Breast epithelium (tissue), 4 donors: ENCODE data around the gene SPATA24. TPM values are rescaled to one million over a fixed set of nuclear protein-coding genes. Genes with fewer than 3 reads are reported as not detected.

Experiments used
- DNase-seq, 2 donors: peaks; one replicate each; pipeline ENCODE4 v3.0.0-alpha.2; 2019; ENCODE audit warnings: low spot score in 2 of 2
- H3K27ac ChIP-seq, 2 donors: fragments of 200-600 bp; sonication (generic) in 1 of 2; one replicate each; pipeline ENCODE4 v1.5.1; 2016 to 2019; ENCODE audit warnings: mild to moderate bottlenecking in 1 of 2
- H3K27me3 ChIP-seq, 2 donors: fragments of 200-600 bp; sonication (generic) in 1 of 2; one replicate each; pipeline versions ENCODE4 v1.5.1 to v1.6.0; 2017 to 2019; ENCODE audit warnings: control low read depth in 1 of 2, mild to moderate bottlenecking in 1 of 2
- H3K36me3 ChIP-seq: fragments of 200-600 bp; one replicate; pipeline ENCODE4 v1.5.1; 2019
- H3K4me1 ChIP-seq, 2 donors: fragments of 200-600 bp; sonication (generic); one replicate each; pipeline ENCODE4 v1.5.1; 2016 to 2019; ENCODE audit warnings: control low read depth in 1 of 2
- H3K4me3 ChIP-seq, 3 donors: fragments of 200-600 bp; sonication (generic); 1 replicate in 2 of 3; 2 replicates in 1 of 3; pipeline ENCODE4 v1.5.1; 2016 to 2019; ENCODE audit warnings: mild to moderate bottlenecking in 3 of 3, moderate library complexity in 2 of 3
- H3K9me3 ChIP-seq, 2 donors: fragments of 200-600 bp; sonication (generic) in 1 of 2; one replicate each; pipeline ENCODE4 v1.5.1; 2016 to 2019; ENCODE audit warnings: control low read depth in 1 of 2
- CTCF ChIP-seq, 3 donors: fragments of 450-650 bp; IDR thresholded peaks; one replicate each; pipeline ENCODE4 v1.5.1; 2016 to 2017; ENCODE audit warnings: antibody characterized with exemption in 3 of 3, mild to moderate bottlenecking in 3 of 3, moderate library complexity in 3 of 3
- POLR2A ChIP-seq: fragments of 450-650 bp; IDR thresholded peaks from one replicate; pipeline ENCODE4 v1.6.1; 2016; ENCODE audit warnings: antibody characterized with exemption, mild to moderate bottlenecking, moderate library complexity
- POLR2AphosphoS5 ChIP-seq, 3 donors: sonication (generic); formaldehyde crosslinking; IDR thresholded peaks; one replicate each; pipeline ENCODE4 v1.6.1; 2017; ENCODE audit warnings: antibody characterized with exemption in 3 of 3
- intact Hi-C: fragments of 100-400 bp; cut with DNase I; formaldehyde crosslinking; loops from one replicate; pipeline ENCODE4 v1.15.1; 2023; ENCODE audit warnings: low total_unique reads
- total RNA-seq, 3 donors: library from RNA; depleted of rRNA; stranded (reverse); fragments of >200 nt; gene quantifications; one replicate each; pipeline ENCODE4 v1.1.0, GENCODE V29; 2016

Gene SPATA24
- total RNA-seq, 3 donors from 2014 or later, result 0.98 to 2.4 (median 2.2) TPM

- intact Hi-C loops, result loop anchor here (10.0 kb wide), 1 partner anchor 98 kb away; the partner anchor contains the start of gene MATR3
- H3K36me3 ChIP-seq, result no peaks in the 10 kb centered on the region
- H3K4me3 ChIP-seq, result peak overlapping the region; percentile 37 to 68 (median 53)
- no peak for DNase-seq
- TF ChIP-seq POLR2A (no peak), POLR2AphosphoS5 (IDR thresholded peaks at IDR 0.05) (no peak), CTCF (IDR thresholded peaks at IDR 0.05) (no peak)
- H3K4me1 ChIP-seq, result peaks cover 3 to 17% of the 10 kb centered on the region in 2 donors
- H3K27ac ChIP-seq, result peak overlapping the region; percentile 45 to 88
- no peaks in the 10 kb centered on the region for H3K9me3 ChIP-seq
- H3K27me3 ChIP-seq, result peaks cover 0 to 3% of the 10 kb centered on the region in 2 donors
Observed at GRCh38 chr5:139392324-139392677, 11.6 kb downstream of the SPATA24 start.

GRCh38 chr5:139391570-139392323, 12.1 kb downstream of the SPATA24 start:
- Histone ChIP-seq H3K27me3 (peaks cover 0 to 3% of the 10 kb centered on the region in 2 donors), H3K4me1 (peaks cover 3 to 17% of the 10 kb centered on the region in 2 donors), H3K36me3 (no peaks in the 10 kb centered on the region), H3K4me3 (peak overlapping the region; percentile 37 to 68 (median 53)), H3K9me3 (no peaks in the 10 kb centered on the region), H3K27ac (peak overlapping the region; percentile 55 to 88)
- intact Hi-C loops, result loop anchor here (10.0 kb wide), 1 partner anchor 97 kb away; the partner anchor contains the start of gene MATR3
- no peak for DNase-seq
- no peak for TF ChIP-seq POLR2AphosphoS5 (IDR thresholded peaks at IDR 0.05)
- TF ChIP-seq POLR2A, result no peak
- TF ChIP-seq CTCF (IDR thresholded peaks at IDR 0.05), result no peak

DNA sequence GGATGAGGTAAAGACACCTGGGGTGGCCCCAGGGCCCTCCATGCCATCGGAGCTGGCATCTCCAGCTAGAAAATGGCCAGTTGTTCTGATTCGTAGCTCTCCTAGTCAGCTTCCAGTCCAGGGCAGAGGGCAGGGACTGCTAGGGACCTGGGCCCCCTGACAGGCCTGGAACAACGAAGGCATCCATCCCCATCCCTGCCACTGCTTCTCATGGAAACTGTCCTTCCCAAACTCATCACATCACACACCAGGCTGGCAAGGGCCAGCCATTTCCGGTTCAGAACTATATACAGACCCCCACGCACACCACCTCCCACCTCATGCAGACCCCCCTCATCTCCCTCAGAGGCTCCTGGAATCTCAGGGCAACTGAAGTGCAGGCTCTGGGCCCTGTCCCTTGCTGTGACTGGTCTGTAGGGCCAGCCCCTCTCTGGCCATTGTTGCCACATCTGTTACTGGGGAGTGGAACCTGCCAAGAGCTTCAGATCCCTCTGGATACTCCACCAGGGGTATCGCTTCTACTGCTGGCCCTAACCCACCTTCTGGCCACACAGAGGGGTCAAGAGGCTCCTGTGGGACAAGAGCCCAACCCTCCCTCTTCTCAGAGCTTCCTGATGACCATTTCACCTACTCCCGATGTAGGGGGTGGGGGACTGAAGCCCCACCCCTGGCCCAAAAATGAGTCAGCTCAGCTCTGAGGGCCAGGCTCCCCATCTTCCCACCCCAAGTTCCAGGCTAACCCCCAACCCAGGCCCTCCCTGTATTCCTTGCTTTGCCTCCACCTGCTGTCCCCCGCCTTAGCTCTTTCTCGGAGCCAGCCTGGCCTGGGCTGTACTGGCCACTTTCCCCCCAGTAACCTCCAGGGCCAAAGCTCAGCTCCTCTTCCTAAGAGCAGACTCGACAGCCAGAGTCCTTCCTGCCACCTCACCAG, 13.0 kb downstream of the SPATA24 start:
- Histone ChIP-seq H3K27me3 (peaks cover 0 to 3% of the 10 kb centered on the region in 2 donors), H3K36me3 (no peaks in the 10 kb centered on the region), H3K4me1 (peaks cover 3 to 17% of the 10 kb centered on the region in 2 donors), H3K4me3 (peak overlapping the region in 1 of 3 donors; percentile 68), H3K9me3 (no peaks in the 10 kb centered on the region), H3K27ac (peak overlapping the region; percentile 55 to 88)
- intact Hi-C loops, result loop anchor here (10.0 kb wide), 1 partner anchor 96 kb away; the partner anchor contains the start of gene MATR3
- no peak for DNase-seq
- TF ChIP-seq POLR2A, result no peak
- no peak for TF ChIP-seq CTCF (IDR thresholded peaks at IDR 0.05)
- no peak for TF ChIP-seq POLR2AphosphoS5 (IDR thresholded peaks at IDR 0.05)

GRCh38 chr5:139389701-139390638, 13.9 kb downstream of the SPATA24 start, which contains the start of gene MZB1:
MZB1 (minus strand) TSS chr5:139389913; CDS start chr5:139389856, 57 bp downstream.
- Histone ChIP-seq H3K4me1 (peaks cover 3 to 21% of the 10 kb centered on the region in 2 donors), H3K27ac (peak within 1 kb of the TSS; percentile 62 to 88), H3K9me3 (no peaks in the 10 kb centered on the region), H3K36me3 (no peaks in the 10 kb centered on the region), H3K27me3 (peaks cover 0 to 3% of the 10 kb centered on the region in 2 donors), H3K4me3 (peak within 1 kb of the TSS in 2 of 3 donors; percentile 40 to 61)
- TF ChIP-seq POLR2A, result no peak
- TF ChIP-seq POLR2AphosphoS5 (IDR thresholded peaks at IDR 0.05), result no peak
- TF ChIP-seq CTCF (IDR thresholded peaks at IDR 0.05), result no peak
- intact Hi-C loops, result loop anchor here (10.0 kb wide), 1 partner anchor 95 kb away; the partner anchor contains the start of gene MATR3
- DNase-seq, result no peak
